DND-41 (cell line): ENCODE measurements around the gene B4GALT1.

Experiments
- ATAC-seq: fragments of 200-7000 bp; cut with Tn5 transposase; 3 replicates; pipeline ENCODE4 v1.9.1; 2021; ENCODE audit warnings: low read depth; ENCODE audit not compliant: insufficient read depth
- DNase-seq: peaks from one replicate; pipeline ENCODE4 v3.0.0-alpha.2; 2020
- H2AFZ ChIP-seq: 2 replicates; pipeline ENCODE4 v1.6.0; 2012; ENCODE audit warnings: low read depth, low read length
- H3K27ac ChIP-seq: 2 replicates; pipeline ENCODE4 v1.5.1; 2012; ENCODE audit warnings: low read length, inconsistent platforms
- H3K27me3 ChIP-seq: fragments of 200-600 bp; sonication (generic); 2 replicates; pipeline ENCODE4 v1.6.0; 2012; ENCODE audit warnings: low read length, mild to moderate bottlenecking, inconsistent platforms; ENCODE audit not compliant: insufficient read depth, poor library complexity
- H3K36me3 ChIP-seq: 2 replicates; pipeline ENCODE4 v1.5.1; 2012; ENCODE audit warnings: low read length, inconsistent platforms; ENCODE audit not compliant: insufficient read depth
- H3K4me1 ChIP-seq: 2 replicates; pipeline ENCODE4 v1.5.1; 2012; ENCODE audit warnings: mild to moderate bottlenecking, low read length; ENCODE audit not compliant: insufficient read depth
- H3K4me2 ChIP-seq: 2 replicates; pipeline ENCODE4 v1.6.0; 2012; ENCODE audit warnings: mild to moderate bottlenecking, moderate library complexity, low read length, inconsistent platforms; ENCODE audit not compliant: insufficient read depth
- H3K4me3 ChIP-seq, 2 experiments: fragments of 200-600 bp in 1 of 2; shearing (Covaris generic) in 1 of 2; 2 replicates each; pipeline ENCODE4 v1.5.1; 2012 to 2016; ENCODE audit warnings: inconsistent platforms in 2 of 2, low read length in 2 of 2, mild to moderate bottlenecking in 2 of 2, low read depth in 1 of 2, moderate library complexity in 1 of 2
- H3K79me2 ChIP-seq: 2 replicates; pipeline ENCODE4 v1.6.0; 2012; ENCODE audit warnings: low read length, inconsistent platforms; ENCODE audit not compliant: insufficient read depth
- H3K9ac ChIP-seq: 2 replicates; pipeline ENCODE4 v1.6.0; 2012; ENCODE audit warnings: low read depth, mild to moderate bottlenecking, inconsistent platforms, low read length, moderate library complexity
- H3K9me3 ChIP-seq: 2 replicates; pipeline ENCODE4 v1.5.1; 2012; ENCODE audit warnings: low read length, moderate library complexity, mild to moderate bottlenecking, inconsistent platforms; ENCODE audit not compliant: insufficient read depth, severe bottlenecking
- H4K20me1 ChIP-seq: 2 replicates; pipeline ENCODE4 v1.6.0; 2012; ENCODE audit warnings: low read length; ENCODE audit not compliant: insufficient read depth
- CTCF ChIP-seq: IDR thresholded peaks from 2 replicates; pipeline ENCODE4 v1.5.1; 2012; ENCODE audit warnings: borderline replicate concordance, low read length, moderate library complexity, mild to moderate bottlenecking; ENCODE audit not compliant: poor library complexity, severe bottlenecking; ENCODE audit errors: extremely low read depth
- EZH2 ChIP-seq: IDR thresholded peaks from 3 replicates; pipeline ENCODE4 v1.6.1; 2012; ENCODE audit warnings: borderline replicate concordance, low read depth, mild to moderate bottlenecking, moderate library complexity, low read length, inconsistent platforms; ENCODE audit not compliant: severe bottlenecking

B4GALT1 gene

GRCh38 chr9:33186457-33187168 lies 19.5 kb upstream of the B4GALT1 start:
- H3K9me3 ChIP-seq, result no peaks in the 10 kb centered on the region
- no peaks in the 10 kb centered on the region for H3K36me3 ChIP-seq
- no peak overlapping the region for H3K4me3 ChIP-seq
- no peaks in the 10 kb centered on the region for H4K20me1 ChIP-seq
- H3K27ac ChIP-seq, result no peak overlapping the region
- no peak overlapping the region for H3K9ac ChIP-seq
- no peak overlapping the region for H3K4me2 ChIP-seq
- no peaks in the 10 kb centered on the region for H3K79me2 ChIP-seq
- no peak overlapping the region for H2AFZ ChIP-seq
- no peaks in the 10 kb centered on the region for H3K4me1 ChIP-seq
- ATAC-seq, result no peak
- peaks cover 12% of the 10 kb centered on the region for H3K27me3 ChIP-seq
- TF ChIP-seq EZH2 (no peak), CTCF (no peak)
- no peak for DNase-seq

- Histone ChIP-seq H3K4me1 (no peaks in the 10 kb centered on the region), H3K9ac (no peak overlapping the region), H3K36me3 (no peaks in the 10 kb centered on the region), H3K4me3 (no peak overlapping the region), H3K79me2 (no peaks in the 10 kb centered on the region), H3K27ac (no peak overlapping the region), H3K9me3 (no peaks in the 10 kb centered on the region), H4K20me1 (no peaks in the 10 kb centered on the region), H2AFZ (no peak overlapping the region), H3K27me3 (peaks cover 12% of the 10 kb centered on the region), H3K4me2 (no peak overlapping the region)
- ATAC-seq (no peak), DNase-seq (no peak)
- no peak for TF ChIP-seq CTCF
- no peak for TF ChIP-seq EZH2
Measured at GRCh38 chr9:33185858-33186257, 18.7 kb upstream of the B4GALT1 start.

- Histone ChIP-seq H3K79me2 (no peaks in the 10 kb centered on the region), H4K20me1 (no peaks in the 10 kb centered on the region), H3K36me3 (no peaks in the 10 kb centered on the region), H3K27me3 (peaks cover 12% of the 10 kb centered on the region), H3K4me3 (no peak overlapping the region), H3K9ac (no peak overlapping the region), H3K9me3 (no peaks in the 10 kb centered on the region), H3K4me2 (no peak overlapping the region), H2AFZ (no peak overlapping the region), H3K4me1 (no peaks in the 10 kb centered on the region), H3K27ac (no peak overlapping the region)
- TF ChIP-seq CTCF, result no peak
- ATAC-seq, result no peak
- no peak for DNase-seq
Measured at GRCh38 chr9:33185406-33185805, 18.3 kb upstream of the B4GALT1 start.

- no peaks in the 10 kb centered on the region for H3K36me3 ChIP-seq
- no peak overlapping the region for H2AFZ ChIP-seq
- no peak for TF ChIP-seq CTCF
- no peak for TF ChIP-seq EZH2
- ATAC-seq, result no peak
- no peaks in the 10 kb centered on the region for H4K20me1 ChIP-seq
- no peak overlapping the region for H3K27ac ChIP-seq
- peaks cover 12% of the 10 kb centered on the region for H3K27me3 ChIP-seq
- H3K4me3 ChIP-seq, result no peak overlapping the region
- H3K79me2 ChIP-seq, result no peaks in the 10 kb centered on the region
- no peaks in the 10 kb centered on the region for H3K9me3 ChIP-seq
- H3K4me1 ChIP-seq, result no peaks in the 10 kb centered on the region
- DNase-seq, result no peak
- H3K4me2 ChIP-seq, result no peak overlapping the region
- H3K9ac ChIP-seq, result no peak overlapping the region
Measured at GRCh38 chr9:33184963-33185362, 17.8 kb upstream of the B4GALT1 start.
